Measurements from ENCODE around the gene FBXW5. TPM values are rescaled to one million over a fixed set of nuclear protein-coding genes. Genes with fewer than 3 reads are reported as not detected.

FBXW5 gene
- total and polyA plus RNA-seq, 5 donors: 108 to 150 (median 122) TPM

DNA sequence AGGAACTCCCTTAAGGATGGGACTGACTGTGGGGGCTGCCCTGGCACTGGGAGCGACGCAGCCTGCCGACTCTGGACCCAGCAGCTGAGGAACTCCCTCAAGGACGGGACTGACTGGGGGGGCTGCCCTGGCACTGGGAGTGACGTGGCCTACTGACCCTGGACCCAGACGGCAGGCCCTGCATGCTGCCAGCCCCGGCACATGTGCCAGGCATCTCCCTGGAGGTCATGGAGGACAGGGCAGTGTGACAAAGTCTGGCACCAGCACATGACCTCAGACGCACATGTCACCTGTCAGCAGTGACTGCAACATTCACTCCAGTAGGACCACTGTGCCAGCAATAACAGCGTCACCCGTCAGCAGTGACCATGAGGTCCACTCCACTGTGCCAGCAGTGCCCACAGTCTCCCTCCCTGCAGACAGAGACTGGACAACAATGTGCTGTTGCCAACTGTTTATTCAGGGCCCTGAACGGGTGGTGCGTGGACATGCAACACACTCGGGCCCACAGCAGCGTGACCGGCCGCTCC lies 4.5 kb downstream of the FBXW5 start:
- Histone ChIP-seq H3K4me1 (ENCODE audit: control insufficient read depth, insufficient read depth, low read length) (no peaks in the 10 kb centered on the region), H3K4me3 (ENCODE audit: low read length) (no peak overlapping the region), H3K27me3 (ENCODE audit: control insufficient read depth, insufficient read depth) (no peaks in the 10 kb centered on the region), H3K27ac (ENCODE audit: low read length) (peak overlapping the region; percentile 85), H3K9me3 (ENCODE audit: control insufficient read depth, low read length) (no peaks in the 10 kb centered on the region)
- intact Hi-C loops (cut with DNase I): loop anchor here in 3 of 4 donors (5.0 to 10.0 kb wide), 7 partner anchors 58 to 148 kb away; partner anchors contain the start of genes PHPT1 (in 2 of the 3), TMEM141 (in 2 of the 3), AJM1 (in 1 of the 3) and CCDC183 (in 1 of the 3)
- ATAC-seq (peak; percentile 63 to 64), DNase-seq (peak; percentile 79 to 85 (median 82))
- WGBS: 61% methylated on average over 16 of the region's 16 CpGs

DNA sequence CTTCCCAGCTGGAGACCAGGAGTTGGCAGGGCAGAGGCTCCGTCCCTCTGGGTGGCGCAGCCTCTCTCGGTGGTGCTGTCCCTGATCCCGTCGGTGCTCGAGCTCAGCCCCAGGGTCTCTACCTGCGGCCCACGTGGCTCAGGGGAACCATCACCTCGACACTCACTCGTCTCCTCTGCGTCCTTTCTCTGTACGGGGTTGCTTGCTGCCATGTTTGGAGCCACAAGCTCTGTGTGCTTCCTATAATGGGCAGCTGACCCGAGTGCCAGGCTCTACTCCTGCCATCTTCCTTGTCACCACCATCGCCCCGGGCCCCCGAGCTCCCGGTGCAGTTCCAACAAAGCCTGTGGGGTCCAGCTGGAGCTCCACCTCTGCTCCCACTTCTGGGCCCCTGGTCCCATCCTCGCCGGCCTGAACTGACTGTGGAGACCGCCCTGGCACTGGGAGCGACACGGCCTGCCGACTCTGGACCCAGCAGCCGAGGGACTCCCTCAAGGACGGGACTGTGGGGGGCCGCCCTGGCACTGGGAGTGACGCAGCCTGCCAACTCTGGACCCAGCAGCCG lies 5.0 kb downstream of the FBXW5 start:
- peak in 2 of 3 donors; percentile 47 to 59 for DNase-seq
- intact Hi-C loops (cut with DNase I): no loop called here
- ATAC-seq: no peak
- H3K4me3 ChIP-seq (ENCODE audit: low read length): no peak overlapping the region
- no peaks in the 10 kb centered on the region for H3K4me1 ChIP-seq (ENCODE audit: control insufficient read depth, insufficient read depth, low read length)
- no peaks in the 10 kb centered on the region for H3K9me3 ChIP-seq (ENCODE audit: control insufficient read depth, low read length)
- peak overlapping the region; percentile 85 for H3K27ac ChIP-seq (ENCODE audit: low read length)
- H3K27me3 ChIP-seq (ENCODE audit: control insufficient read depth, insufficient read depth): no peaks in the 10 kb centered on the region
- 80% methylated on average over 28 of the region's 28 CpGs for WGBS

DNA sequence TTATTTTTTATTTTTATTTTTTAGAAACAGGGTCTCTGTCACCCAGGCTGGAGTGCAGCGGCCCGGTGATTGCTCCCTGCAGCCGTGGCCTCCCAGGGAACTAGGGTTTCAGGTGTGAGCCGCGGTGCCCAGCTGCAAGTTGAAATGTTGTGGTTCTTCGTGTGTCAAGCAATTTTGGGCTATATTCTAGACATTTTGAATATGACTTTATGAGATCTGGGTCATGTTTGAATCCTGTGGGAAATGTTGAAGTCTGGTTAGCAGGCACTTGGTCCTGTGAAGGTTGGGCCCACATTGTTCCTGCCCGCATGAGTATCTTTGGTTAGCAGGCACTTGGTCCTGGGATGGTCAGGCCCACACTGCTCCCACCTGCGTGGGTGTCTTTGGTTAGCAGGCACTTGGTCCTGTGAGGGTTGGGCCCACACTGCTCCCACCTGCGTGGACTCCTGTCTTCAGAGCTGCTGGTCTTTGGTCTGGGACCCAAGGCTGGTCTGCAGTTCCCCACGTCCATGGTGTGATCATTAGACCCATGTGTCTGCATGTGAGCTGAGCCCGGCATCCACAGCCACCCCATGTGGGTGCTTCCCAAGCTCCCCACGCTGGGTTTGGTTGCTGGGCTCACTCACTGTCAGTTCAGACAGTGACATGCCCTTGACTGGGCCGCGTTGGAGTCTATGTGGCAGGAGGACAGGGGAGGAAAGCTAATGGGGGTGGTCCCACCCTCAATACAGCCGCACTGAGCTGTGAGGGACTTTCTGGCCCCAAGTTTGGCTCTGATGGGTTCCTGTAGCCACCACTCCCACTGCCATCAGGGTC lies 7.1 kb downstream of the FBXW5 start:
- no peak overlapping the region for H3K4me3 ChIP-seq (ENCODE audit: low read length)
- 91% methylated on average over 15 of the region's 15 CpGs for WGBS

DNA sequence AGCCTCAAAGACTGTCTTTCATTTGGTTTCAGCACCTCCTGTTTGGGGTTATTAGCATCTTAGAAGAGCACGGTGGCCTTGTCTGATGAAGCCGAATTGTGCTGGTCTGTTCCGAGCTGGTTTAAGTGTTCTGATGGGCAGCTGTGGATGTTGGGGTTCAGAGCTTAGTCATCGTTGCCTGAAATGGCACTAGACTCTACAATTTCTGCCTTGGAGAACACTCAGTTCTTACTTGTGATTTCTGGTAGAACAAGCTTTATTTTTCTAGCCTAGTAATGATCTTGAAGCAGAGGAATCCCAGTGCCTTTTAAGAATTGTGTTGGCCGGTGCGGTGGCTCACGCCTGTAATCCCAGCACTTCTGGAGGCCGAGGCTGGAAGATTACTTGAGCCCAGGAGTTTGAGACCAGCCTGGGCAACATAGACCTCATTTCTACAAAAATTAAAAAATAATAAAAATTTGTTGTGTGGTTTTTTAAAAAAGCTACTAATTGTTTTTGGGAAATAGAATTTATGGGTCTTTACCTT lies 7.8 kb downstream of the FBXW5 start:
- Histone ChIP-seq H3K4me3 (ENCODE audit: low read length) (no peak overlapping the region), H3K27me3 (ENCODE audit: control insufficient read depth, insufficient read depth) (no peaks in the 10 kb centered on the region), H3K9me3 (ENCODE audit: control insufficient read depth, low read length) (no peaks in the 10 kb centered on the region), H3K4me1 (ENCODE audit: control insufficient read depth, insufficient read depth, low read length) (no peaks in the 10 kb centered on the region), H3K27ac (ENCODE audit: low read length) (no peak overlapping the region)
- intact Hi-C loops (cut with DNase I): no loop called here
- WGBS: 90% methylated on average over 8 of the region's 8 CpGs
- no peak for DNase-seq
- ATAC-seq: no peak

More for the DNA sequence above, 7.1 kb downstream of the FBXW5 start:
- intact Hi-C loops (cut with DNase I): no loop called here
- no peak overlapping the region for H3K27ac ChIP-seq (ENCODE audit: low read length)
- ATAC-seq: no peak
- DNase-seq: peak in 1 of 3 donors; percentile 44
- H3K4me1 ChIP-seq (ENCODE audit: control insufficient read depth, insufficient read depth, low read length): no peaks in the 10 kb centered on the region
- H3K9me3 ChIP-seq (ENCODE audit: control insufficient read depth, low read length): no peaks in the 10 kb centered on the region
- no peaks in the 10 kb centered on the region for H3K27me3 ChIP-seq (ENCODE audit: control insufficient read depth, insufficient read depth)

DNA sequence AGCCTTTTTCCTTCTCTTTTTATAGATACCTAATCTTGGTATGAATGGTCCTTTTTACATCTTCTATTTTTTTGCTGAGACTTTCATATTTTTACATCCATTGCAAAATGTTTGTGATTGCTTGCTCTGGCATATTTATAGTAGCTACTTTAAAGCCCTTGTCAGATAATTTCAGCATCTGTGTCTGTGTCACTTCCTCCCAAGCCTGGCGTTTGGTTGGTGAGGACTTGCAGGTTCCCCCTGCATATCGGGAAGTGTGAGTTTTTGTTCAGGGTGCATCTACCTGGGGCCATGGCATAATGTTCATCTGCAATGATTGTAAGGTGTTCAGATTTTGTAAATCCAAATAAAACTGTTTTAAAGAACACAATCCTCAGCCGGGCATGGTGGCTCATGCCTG lies 8.9 kb downstream of the FBXW5 start:
- WGBS: 79% methylated on average over 3 of the region's 3 CpGs
- H3K27me3 ChIP-seq (ENCODE audit: control insufficient read depth, insufficient read depth): no peaks in the 10 kb centered on the region
- no peaks in the 10 kb centered on the region for H3K4me1 ChIP-seq (ENCODE audit: control insufficient read depth, insufficient read depth, low read length)
- no peak overlapping the region for H3K27ac ChIP-seq (ENCODE audit: low read length)
- no peak for DNase-seq
- no peaks in the 10 kb centered on the region for H3K9me3 ChIP-seq (ENCODE audit: control insufficient read depth, low read length)
- intact Hi-C loops (cut with DNase I): no loop called here
- no peak for ATAC-seq
- no peak overlapping the region for H3K4me3 ChIP-seq (ENCODE audit: low read length)

DNA sequence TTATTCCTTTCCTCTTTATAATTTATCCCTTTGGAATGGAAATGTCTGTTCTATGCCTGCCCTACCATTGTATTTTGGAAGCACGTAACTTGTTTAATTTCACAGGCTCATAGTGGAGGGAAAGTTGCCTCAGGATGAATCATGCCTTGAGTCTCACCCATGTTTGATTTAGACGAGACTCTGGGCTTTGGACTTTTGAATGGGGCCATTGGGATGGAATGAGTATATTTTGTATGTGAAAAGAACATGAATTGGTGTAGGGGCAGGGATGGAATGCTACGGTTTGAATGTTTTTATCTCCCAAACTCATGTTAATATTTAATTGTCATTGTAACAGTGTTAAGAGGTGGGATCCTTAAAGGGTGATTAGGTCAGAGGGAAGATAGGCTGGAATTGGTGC lies 10.3 kb downstream of the FBXW5 start:
- intact Hi-C loops (cut with DNase I): no loop called here
- ATAC-seq: no peak
- WGBS: 93% methylated on average over 3 of the region's 3 CpGs

DNA sequence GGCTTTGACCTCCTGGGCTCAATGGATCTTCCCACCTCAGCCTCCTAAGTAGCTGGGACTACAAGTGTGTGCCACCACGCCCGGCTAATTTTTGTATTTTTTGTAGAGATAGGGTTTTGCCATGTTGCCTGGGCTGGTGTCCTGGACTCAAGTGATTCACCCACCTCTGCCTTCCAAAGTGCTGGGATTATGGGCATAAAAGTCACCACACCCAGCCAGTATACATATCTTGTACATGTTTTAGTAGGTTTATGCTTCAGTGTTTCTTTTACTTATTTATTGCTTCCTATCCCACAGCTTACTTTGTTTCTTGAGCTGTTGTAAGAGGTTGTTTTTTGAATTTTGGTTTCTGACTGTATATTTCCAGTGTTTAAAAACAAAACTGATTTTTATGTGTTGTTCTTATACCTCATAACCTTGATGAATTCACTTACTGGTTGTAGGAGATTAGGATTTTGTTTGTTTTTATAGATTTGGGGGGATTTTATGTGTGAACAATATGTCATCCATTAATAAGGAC lies 12.9 kb downstream of the FBXW5 start:
- H3K4me1 ChIP-seq (ENCODE audit: control insufficient read depth, insufficient read depth, low read length): no peaks in the 10 kb centered on the region
- intact Hi-C loops (cut with DNase I): no loop called here
- DNase-seq (peak in 1 of 3 donors; percentile 1), ATAC-seq (no peak)
- H3K9me3 ChIP-seq (ENCODE audit: control insufficient read depth, low read length): no peaks in the 10 kb centered on the region
- WGBS: 100% methylated on average over 2 of the region's 2 CpGs
- no peaks in the 10 kb centered on the region for H3K27me3 ChIP-seq (ENCODE audit: control insufficient read depth, insufficient read depth)
- no peak overlapping the region for H3K27ac ChIP-seq (ENCODE audit: low read length)
- H3K4me3 ChIP-seq (ENCODE audit: low read length): no peak overlapping the region

More for the DNA sequence above, 10.3 kb downstream of the FBXW5 start:
- Histone ChIP-seq H3K27ac (ENCODE audit: low read length) (no peak overlapping the region), H3K4me3 (ENCODE audit: low read length) (no peak overlapping the region), H3K27me3 (ENCODE audit: control insufficient read depth, insufficient read depth) (no peaks in the 10 kb centered on the region), H3K4me1 (ENCODE audit: control insufficient read depth, insufficient read depth, low read length) (no peaks in the 10 kb centered on the region), H3K9me3 (ENCODE audit: control insufficient read depth, low read length) (no peaks in the 10 kb centered on the region)
- DNase-seq: no peak

DNA sequence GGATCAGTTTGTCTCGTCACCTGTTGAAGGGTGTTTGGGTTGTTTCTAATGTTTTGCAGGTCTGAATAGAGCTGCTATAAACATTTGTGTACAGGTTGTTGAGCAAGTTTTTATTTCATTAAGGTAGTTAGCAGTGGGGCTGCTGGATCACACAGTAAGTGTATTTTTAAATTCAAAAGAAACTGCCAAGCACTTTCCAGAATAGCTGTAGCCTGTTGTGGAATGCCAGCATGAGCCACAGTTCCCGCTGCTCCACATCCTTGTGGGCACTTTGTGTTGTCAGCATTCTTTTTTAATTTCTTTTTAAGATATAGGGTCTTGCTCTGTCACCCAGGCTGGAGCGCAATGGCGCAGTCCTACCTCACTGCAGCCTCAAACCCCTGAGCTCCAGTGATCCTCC lies 14.5 kb downstream of the FBXW5 start:
- H3K4me3 ChIP-seq (ENCODE audit: low read length): no peak overlapping the region
- no peak for DNase-seq
- 97% methylated on average over 4 of the region's 4 CpGs for WGBS
- H3K4me1 ChIP-seq (ENCODE audit: control insufficient read depth, insufficient read depth, low read length): no peaks in the 10 kb centered on the region
- ATAC-seq: no peak
- H3K9me3 ChIP-seq (ENCODE audit: control insufficient read depth, low read length): no peaks in the 10 kb centered on the region
- H3K27me3 ChIP-seq (ENCODE audit: control insufficient read depth, insufficient read depth): no peaks in the 10 kb centered on the region
- no peak overlapping the region for H3K27ac ChIP-seq (ENCODE audit: low read length)
- intact Hi-C loops (cut with DNase I): no loop called here

DNA sequence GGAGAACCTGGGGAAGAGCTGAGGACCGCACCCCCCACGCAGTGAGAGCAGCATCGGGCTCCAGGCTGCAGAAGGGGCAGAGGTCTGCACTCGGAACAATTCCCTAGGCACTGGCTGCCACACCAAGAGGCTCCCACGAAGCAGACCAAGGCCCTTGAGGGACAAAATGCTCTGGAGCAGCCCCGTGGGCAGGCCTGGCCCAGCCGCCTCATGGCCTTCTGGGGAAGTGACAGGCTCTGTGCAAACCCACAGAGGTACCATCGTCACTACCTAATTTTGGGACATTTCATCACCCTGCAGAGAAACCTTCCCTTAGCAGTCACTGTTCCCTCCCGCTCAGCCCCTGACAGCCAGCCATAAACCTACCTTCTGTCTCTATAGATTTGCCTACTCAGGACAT lies 15.9 kb downstream of the FBXW5 start:
- Histone ChIP-seq H3K9me3 (ENCODE audit: control insufficient read depth, low read length) (no peaks in the 10 kb centered on the region), H3K4me3 (ENCODE audit: low read length) (no peak overlapping the region), H3K27me3 (ENCODE audit: control insufficient read depth, insufficient read depth) (no peaks in the 10 kb centered on the region), H3K4me1 (ENCODE audit: control insufficient read depth, insufficient read depth, low read length) (no peaks in the 10 kb centered on the region), H3K27ac (ENCODE audit: low read length) (peak overlapping the region; percentile 65)
- ATAC-seq (peak; percentile 59 to 60), DNase-seq (no peak)
- intact Hi-C loops (cut with DNase I): no loop called here
- 65% methylated on average over 9 of the region's 9 CpGs for WGBS

DNA sequence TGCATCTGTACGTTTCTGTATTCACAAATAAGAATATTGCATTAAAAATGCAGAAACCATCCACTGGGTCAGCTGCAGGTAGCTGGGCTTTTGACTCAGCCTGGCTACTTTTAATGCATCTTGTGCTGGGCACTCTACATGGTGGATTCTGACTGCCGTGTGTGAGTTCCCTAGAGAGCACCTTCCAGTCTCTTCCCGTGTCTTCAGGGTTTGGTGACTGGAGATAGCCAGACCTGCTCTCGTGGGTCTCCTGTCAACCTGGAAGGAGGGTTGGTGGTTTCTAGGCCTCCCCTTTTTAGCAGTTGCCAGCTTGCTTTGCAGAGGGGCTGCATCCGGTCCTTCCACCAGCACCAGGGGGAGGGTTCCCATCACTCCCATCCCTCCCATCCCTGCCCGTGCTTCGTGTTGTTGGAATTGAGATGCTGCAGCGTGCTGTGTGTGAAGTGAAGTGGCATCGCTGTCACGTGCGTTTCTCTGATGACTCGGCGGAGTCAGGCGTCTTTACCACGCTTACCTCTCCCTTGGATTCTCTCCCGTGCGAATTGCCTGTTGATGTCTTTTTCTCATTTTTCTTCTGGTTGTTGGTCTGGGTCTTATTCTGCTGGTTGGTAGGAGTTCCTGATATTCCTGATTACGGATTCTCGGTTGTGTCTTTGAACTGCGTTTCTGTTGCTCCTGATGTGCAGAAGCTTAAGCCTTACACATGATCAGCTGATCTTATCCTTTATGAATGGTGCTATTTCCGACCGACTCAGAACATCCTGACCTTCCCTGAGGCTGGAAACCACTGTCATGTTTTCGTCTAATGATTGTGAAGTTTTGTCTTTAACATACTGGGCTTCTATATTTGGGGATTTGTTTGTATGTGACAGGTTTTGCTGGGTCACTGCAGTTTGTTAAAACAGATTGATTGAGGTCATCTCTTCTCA lies 16.9 kb downstream of the FBXW5 start:
- intact Hi-C loops (cut with DNase I): no loop called here
- Histone ChIP-seq H3K4me1 (ENCODE audit: control insufficient read depth, insufficient read depth, low read length) (no peaks in the 10 kb centered on the region), H3K4me3 (ENCODE audit: low read length) (no peak overlapping the region), H3K27me3 (ENCODE audit: control insufficient read depth, insufficient read depth) (no peaks in the 10 kb centered on the region), H3K27ac (ENCODE audit: low read length) (no peak overlapping the region), H3K9me3 (ENCODE audit: control insufficient read depth, low read length) (no peaks in the 10 kb centered on the region)
- 72% methylated on average over 23 of the region's 23 CpGs for WGBS
- ATAC-seq (peak in 1 of 2 donors; percentile 18), DNase-seq (peak in 1 of 3 donors; percentile 9)

Data from right cardiac atrium (tissue), 5 donors.